Spleen (tissue), 7 donors: ENCODE results near the gene AP2M1.

Source experiments
- POLR2AphosphoS5 ChIP-seq, 3 donors: sonication (generic); formaldehyde crosslinking; IDR thresholded peaks; one replicate each; pipeline ENCODE4 v1.5.1; 2017; ENCODE audit warnings: antibody characterized with exemption in 3 of 3
- TF ChIP-seq, protein P1 (sequence below), 11 experiments: fragments of 200-600 bp in 7 of 11; fragments of 450-650 bp in 4 of 11; sonication (generic) in 4 of 11; IDR thresholded peaks in 8 of 11; conservative IDR thresholded peaks in 3 of 11; 1 replicate in 7 of 11; 2 replicates in 4 of 11; pipeline versions ENCODE4 v1.4.0 to v1.8.0; 2016 to 2021; ENCODE audit warnings: antibody characterized with exemption in 11 of 11, inconsistent platforms in 4 of 11, mild to moderate bottlenecking in 1 of 11
- donor health status: DM: no; HTN: no; CAD: no; lungs with moderate emphysema.
- donor health status: DM: no; HTN: no; CAD: no.
- donor health status: DM: no; HTN: no; CAD: no.

DNA sequence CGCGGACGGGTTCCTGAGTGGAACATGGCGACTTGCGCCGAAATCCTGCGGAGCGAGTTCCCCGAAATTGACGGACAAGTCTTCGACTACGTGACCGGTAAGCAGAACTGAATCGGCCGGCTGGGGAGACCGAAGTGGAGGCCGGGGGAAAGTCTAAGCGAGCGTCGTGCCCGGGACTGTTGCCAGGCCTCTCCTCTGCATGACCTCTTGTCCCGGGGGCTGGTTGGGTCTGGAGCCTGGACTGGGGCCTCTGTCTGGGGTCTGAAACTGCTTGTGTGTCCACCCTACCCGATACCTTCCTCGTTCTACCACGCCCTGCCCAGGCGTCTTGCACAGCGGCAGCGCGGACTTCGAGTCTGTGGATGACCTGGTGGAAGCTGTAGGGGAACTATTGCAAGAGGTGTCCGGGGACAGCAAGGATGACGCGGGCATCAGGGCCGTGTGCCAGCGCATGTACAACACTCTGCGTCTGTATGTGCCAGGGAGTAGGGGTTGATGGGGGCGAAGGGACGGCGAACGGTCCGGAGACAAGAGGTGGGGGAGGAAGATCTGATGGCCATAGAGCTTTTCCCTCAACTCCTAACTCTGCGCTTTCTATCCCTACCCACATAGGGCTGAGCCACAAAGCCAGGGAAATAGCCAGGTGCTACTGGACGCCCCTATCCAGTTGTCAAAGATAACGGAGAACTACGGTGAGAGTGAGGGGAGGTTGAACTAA is 11.7 kb downstream of the AP2M1 start, which contains the start of gene ABCF3:
- TF ChIP-seq, protein P1, sequence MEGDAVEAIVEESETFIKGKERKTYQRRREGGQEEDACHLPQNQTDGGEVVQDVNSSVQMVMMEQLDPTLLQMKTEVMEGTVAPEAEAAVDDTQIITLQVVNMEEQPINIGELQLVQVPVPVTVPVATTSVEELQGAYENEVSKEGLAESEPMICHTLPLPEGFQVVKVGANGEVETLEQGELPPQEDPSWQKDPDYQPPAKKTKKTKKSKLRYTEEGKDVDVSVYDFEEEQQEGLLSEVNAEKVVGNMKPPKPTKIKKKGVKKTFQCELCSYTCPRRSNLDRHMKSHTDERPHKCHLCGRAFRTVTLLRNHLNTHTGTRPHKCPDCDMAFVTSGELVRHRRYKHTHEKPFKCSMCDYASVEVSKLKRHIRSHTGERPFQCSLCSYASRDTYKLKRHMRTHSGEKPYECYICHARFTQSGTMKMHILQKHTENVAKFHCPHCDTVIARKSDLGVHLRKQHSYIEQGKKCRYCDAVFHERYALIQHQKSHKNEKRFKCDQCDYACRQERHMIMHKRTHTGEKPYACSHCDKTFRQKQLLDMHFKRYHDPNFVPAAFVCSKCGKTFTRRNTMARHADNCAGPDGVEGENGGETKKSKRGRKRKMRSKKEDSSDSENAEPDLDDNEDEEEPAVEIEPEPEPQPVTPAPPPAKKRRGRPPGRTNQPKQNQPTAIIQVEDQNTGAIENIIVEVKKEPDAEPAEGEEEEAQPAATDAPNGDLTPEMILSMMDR (IDR thresholded peaks at IDR 0.05 in 8 of 11, conservative IDR thresholded peaks at IDR 0.05 in 3 of 11) = no peak
- peak; percentile 77 to 96 (median 92) for TF ChIP-seq POLR2AphosphoS5 (IDR thresholded peaks at IDR 0.05)
